HG03575 (cell line): Measurements from ENCODE around the gene GFY.

Source experiments
- ATAC-seq: cut with Tn5 transposase; IDR thresholded peaks from one replicate; pipeline ENCODE4 v1.9.1; 2021; ENCODE audit not compliant: unreplicated experiment, insufficient number of reproducible peaks, low FRiP score; ENCODE audit errors: extremely low read depth

GFY gene, protein sequence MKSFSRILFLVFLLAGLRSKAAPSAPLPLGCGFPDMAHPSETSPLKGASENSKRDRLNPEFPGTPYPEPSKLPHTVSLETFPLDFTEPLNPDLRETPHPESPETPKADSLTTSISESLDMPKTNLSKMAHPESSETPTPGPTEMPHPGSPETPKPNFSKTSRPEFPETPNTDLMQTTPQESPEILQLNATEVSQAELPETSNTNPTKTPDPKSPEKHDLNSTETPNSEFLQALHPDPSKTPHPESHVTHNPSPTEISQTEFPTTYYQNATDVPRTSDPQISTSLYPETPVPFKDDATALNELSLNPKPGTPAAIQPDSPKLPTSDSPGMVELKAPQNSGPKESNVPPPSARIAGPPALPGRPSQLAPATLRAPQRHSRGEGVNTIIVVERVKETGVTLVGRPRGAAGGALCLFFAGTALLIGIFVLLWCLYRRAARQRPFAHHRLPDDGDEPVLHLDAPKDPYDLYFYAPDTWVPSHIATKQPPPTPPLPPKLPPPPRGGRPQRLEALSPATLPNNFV

GRCh38 chr19:49425178-49425577 is at the start of gene GFY:
Gene GFY (plus strand): TSS chr19:49425388. CDS start chr19:49426431, 1,043 bp downstream.
- ATAC-seq, result no peak

GRCh38 chr19:49378512-49378911 is 46.7 kb upstream of the GFY start:
- no peak for ATAC-seq

DNA sequence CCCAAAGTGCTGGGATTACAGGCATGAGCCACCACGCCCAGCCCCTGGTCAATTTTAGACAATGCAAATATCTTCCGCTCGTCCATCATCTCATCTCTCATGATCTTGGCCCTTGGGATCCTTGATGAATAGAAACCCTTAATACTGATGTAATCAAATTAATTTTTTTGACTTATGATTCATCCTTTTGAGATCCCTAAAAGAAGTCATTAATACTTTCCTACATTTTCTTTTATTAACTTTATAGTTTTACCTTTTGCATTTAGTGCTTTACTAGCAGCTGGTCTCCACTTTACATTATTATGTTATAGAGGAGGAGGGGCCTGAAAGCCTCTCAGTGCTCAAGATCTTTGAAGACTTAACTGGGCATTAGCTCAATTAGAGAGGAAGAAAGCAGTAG is 44.8 kb upstream of the GFY start:
- no peak for ATAC-seq

- no peak for ATAC-seq
Measured at GRCh38 chr19:49382639-49383038, 42.5 kb upstream of the GFY start.

DNA sequence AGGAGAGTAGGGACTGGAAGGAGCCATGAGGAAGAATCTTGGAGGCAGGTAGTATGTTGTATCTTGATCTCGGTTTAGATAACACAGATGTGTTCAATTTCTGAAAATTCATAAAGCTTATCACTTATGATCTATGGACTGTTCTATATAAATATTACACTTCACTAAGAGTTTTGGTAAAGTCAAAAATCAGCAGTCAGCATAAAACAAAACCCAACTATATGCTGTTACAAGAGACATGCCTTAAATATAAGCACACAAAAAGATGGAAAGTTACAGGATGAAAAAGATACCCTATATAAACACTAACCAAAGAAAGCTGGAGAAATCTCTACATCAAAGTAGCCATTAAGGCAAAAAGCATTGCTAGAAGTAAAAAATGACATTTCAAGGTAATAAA is 41.6 kb upstream of the GFY start:
- no peak for ATAC-seq

DNA sequence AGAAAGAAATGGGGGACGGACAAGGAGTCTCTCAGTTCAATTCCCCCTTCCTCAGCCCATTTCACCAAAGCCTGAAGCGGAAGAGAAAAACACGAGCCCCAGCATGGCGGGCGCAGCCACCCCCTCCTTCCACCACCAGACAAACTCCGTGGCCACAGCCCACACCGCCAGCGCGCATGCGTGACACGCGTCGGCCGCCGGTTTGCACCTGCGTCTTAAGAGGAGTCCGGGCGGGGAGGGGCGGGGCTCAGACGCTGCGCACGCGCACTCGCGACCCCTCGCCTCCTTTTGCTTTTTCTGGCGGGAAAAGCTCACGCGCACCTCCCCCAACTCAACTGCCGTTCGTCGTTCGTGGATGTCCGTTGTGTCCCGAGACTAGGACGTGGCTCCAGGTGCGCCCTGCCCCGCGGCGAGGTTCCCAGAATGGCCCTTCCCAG is 37.2 kb upstream of the GFY start, which contains the start of gene KASH5:
TSS of gene KASH5 (plus strand) at position 314 of the 437 bp plus-strand sequence. CDS start 2,635 bp downstream, outside the sequence.
- no peak for ATAC-seq

- ATAC-seq, result no peak
Measured at GRCh38 chr19:49389406-49389805, 35.8 kb upstream of the GFY start.

DNA sequence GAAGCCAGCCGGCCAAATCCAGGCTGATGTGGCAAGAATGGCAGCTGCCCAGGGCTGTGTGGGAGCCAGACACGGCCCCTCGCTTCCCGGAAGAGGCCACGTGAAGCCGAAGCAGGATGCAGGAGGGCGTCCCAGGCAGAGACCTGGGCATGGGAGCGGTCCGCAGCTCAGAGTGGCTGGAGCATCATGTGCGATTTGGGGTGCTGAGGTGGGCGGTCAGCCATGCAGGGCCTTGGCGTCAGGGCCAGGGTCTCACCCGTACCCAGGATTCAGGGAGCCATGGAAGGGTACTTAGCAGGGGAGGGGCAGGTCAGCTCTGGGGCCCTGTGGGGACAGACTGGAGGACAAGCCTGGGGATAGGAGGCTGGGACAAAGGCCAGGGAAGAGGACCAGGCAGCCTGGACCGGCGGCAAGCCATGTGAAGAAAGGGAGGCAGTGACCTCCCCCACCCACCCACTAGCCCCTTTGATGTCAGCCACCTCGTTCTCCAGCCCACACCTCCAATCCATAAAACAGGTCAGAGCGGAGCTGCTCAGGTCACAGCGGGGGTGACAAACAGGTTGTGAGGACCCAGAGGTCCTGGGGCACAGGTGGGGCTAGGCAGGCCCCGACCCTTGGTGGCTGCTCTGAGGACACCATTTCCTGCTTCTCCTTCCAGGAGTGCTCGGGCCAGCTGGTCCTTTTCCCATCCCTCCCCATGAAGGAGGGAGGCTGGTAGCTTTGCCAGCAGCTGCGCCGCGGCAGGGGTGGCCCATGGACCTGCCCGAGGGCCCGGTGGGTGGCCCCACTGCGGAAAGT is 34.9 kb upstream of the GFY start:
- no peak for ATAC-seq

DNA sequence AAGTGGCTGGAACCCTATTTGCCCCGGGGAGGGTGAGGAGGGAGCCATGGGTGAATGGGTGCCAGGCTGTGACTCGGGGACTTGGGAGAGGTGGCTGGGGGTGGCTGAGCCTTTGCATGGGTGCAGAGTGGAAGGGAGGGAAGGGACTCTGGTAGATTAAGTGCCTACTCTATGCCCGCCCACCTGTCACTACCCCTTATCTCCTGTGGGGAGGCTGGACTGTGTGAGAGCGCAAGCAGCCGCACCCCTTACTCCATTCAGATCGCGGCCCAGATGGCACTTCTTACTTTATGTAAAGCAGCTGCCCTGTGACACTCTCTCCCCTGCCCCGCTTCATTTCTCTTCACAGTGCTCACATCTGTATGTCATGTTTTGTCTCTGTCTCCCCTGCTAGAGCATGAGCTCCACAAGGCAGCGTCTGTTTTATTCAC is 34.2 kb upstream of the GFY start:
- no peak for ATAC-seq

DNA sequence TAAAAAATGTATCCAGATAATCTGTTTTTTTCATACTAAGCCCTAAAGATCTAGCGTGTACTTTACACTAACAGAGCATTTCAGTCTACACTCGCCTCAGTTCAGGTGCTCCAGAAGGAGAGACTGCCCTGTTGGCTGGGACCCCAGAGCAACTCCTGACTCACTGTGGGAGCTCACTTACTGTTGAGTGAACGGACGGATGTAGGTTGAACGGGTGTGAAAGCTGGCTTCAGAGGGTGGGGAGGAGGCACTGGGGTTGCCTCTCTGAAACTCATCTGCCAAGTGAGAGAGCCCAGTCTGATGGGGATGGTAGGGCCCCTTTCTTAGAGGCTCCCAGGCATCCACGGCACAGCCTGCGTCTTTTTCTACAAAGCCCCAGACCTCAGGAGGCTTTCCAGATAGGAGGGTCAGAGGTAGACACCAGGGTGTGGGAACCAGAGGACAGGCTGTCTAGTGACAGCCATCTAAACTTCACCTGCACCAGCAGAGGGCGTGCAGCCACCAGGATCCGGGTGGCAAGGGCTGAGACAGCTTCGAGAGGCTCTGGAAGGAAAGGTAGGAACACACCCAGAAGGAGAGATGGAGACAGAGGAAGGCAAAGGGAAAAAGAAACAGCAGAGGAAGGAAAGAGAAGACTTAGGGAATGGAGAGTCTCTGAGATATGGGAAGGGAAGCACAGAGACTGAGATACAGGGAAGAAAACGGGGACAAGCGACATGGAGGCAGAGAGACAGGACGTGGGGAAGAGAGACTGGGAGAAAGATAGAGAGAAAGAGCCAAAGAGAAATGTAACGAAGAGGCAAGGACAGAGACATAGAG is 33.4 kb upstream of the GFY start:
- ATAC-seq, result no peak

DNA sequence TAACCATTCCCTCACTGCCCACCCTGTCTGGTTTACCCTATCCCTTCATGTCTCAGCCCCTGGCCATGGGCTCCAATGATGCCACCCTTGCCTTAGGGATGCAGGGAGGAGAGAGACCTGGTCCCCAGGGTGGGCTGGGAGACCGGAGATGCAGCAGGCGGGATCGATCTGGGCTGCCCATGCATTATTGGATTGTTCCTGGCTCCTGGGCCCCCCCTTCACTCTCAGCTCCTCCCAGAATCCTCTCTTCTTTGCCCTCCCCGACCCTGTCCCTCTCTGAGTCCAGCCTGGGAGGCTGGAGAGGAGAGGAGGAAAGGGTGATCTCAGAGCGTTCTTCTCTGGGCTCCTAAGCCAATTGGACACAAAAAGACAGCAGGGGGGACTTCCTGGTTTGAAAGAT is 31.3 kb upstream of the GFY start:
- ATAC-seq, result no peak

- ATAC-seq, result no peak
Measured at GRCh38 chr19:49395581-49396407, 29.4 kb upstream of the GFY start.

- ATAC-seq, result no peak
Measured at GRCh38 chr19:49396738-49397505, 28.3 kb upstream of the GFY start.

GRCh38 chr19:49398001-49398615 is 27.1 kb upstream of the GFY start:
- ATAC-seq, result no peak

DNA sequence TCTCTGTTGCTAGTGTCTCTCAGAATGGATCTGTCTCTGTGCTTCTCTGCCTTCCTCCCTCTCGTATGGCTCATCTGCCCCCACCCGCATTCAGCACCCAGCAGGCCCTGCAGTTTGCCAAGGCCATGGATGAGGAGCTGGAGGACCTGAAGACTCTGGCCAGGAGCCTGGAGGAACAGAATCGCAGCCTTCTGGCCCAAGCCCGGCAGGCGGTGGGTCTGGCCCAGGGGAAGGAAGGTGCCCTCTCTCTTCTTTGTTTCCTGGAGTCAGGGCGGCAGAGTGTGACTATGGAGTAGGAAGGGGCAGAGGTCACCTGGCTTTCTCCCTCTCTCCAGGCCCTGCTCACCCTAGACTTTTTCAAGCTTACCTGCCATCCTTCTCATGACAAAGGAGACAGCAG is 26.3 kb upstream of the GFY start:
- ATAC-seq, result no peak

DNA sequence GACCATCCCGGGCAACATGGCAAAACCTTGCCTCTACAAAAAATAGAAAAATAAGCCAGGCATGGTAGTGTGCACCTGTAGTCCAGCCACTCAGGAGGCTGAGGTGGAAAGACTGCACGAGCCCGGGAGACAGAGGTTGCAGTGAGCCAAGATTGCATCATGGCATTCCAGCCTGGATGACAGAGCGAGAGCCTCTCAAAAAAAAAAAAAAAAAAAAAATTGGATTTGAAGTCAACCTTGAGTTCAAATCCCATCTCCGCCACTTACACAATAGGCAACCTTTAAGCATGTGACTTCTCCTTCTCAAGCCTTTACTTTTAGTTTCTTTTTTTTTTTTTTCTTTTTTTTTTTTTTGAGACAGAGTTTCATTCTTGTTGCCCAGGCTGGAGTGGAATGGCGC is 25.2 kb upstream of the GFY start:
- no peak for ATAC-seq
